GM19238 (cell line): ENCODE data around the gene TBL3.
"Not testable (repeated sequence)": the region's sequence is repeated elsewhere in the genome, so short reads cannot be mapped to it uniquely, and the experiment has no call there.

Source experiments
- DNase-seq: peaks from one replicate; pipeline ENCODE4 v3.0.0; 2011; ENCODE audit warnings: low spot score; ENCODE audit not compliant: insufficient read length

TBL3 gene

GRCh38 chr16:1998852-1999801 lies 27.3 kb downstream of the TBL3 start:
- no peak for DNase-seq

GRCh38 chr16:1999866-2000514 lies 28.1 kb downstream of the TBL3 start:
- no peak for DNase-seq

- DNase-seq, result no peak
Measured at GRCh38 chr16:2001035-2001434, 29.2 kb downstream of the TBL3 start.

DNA sequence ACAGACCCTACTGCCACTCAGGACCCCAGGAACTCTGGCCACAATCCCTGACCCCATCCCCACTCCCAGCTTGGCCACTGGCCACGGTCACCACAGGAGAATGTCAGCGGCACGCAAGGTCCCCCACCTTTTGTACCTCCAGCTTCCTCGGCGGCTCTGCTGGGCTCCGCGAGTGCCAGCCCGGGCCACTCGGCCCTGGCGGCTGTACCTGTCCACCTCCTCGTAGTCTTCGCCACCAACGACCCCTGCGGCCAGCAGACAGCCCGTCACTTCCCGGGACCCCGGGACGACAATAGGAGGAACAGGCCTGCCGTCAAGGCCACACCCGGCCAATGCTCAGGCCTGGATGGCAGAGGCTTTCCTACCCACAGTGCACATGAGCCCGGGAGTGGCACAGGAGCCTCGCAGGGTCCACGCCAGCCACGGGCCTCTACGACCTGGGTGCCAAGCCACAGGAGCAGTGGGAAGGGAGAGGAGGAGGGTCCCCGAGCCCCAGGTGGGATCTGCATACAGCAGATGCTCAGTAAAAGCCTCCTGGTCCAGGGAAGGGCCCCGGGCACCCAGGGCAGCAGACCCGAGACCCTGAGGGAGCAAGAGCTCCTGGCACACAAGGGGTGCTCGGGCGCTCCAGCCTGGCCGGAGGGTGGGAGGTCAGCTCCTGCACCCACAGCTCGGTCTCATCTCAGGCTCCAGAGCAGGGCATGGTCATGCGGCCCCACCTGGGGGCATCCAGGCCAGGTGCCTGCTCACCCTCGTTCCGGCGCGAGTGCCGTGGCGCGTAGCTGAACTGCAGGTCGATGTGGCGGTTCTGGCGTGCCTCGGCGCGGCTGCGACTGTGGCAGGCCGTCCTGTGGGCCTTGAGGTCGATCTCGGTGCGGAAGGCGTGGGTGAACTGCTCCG lies 29.9 kb downstream of the TBL3 start:
- no peak for DNase-seq

DNA sequence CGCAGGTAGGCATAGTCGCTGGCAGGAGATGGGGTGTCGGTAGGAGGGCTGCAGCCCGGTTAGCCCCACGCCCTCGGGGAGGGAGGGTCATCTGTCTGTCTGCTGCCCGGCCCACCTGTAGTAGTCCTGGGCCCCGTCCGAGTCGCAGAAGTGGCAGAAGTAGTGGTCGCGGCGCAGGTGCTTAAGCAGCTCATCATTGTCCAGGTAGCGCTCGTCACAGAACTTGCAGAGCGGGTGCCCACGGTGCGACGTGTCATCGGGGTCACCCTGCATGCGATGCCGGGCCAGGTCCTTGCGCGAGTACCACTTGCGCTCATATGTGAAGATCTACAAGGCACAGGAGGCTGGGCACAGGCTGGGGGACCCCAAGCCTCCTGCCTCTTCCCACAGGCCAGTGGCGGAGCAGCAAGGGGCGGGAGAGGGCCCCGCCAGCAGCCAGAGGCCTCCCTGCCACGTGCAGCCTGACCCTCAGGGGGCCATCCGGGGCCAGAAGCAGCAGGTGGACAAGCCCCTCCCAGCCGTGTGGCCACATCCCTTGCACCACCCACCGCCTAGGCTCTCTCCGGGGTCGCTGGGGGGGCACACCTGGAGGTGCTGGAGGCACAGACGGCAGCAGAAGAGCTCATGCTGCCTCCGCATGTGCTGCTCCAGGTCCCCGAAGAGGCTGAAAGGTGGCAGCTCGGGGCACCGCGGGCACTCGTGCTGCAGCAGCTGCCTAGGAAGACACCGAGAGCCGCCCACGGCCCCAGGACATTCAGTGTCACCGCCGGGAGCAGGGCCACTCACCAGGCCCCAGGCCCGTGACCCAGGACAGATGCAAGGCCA lies 30.8 kb downstream of the TBL3 start:
- DNase-seq, result no peak

GRCh38 chr16:2003231-2003826 lies 31.5 kb downstream of the TBL3 start:
- DNase-seq, result no peak

DNA sequence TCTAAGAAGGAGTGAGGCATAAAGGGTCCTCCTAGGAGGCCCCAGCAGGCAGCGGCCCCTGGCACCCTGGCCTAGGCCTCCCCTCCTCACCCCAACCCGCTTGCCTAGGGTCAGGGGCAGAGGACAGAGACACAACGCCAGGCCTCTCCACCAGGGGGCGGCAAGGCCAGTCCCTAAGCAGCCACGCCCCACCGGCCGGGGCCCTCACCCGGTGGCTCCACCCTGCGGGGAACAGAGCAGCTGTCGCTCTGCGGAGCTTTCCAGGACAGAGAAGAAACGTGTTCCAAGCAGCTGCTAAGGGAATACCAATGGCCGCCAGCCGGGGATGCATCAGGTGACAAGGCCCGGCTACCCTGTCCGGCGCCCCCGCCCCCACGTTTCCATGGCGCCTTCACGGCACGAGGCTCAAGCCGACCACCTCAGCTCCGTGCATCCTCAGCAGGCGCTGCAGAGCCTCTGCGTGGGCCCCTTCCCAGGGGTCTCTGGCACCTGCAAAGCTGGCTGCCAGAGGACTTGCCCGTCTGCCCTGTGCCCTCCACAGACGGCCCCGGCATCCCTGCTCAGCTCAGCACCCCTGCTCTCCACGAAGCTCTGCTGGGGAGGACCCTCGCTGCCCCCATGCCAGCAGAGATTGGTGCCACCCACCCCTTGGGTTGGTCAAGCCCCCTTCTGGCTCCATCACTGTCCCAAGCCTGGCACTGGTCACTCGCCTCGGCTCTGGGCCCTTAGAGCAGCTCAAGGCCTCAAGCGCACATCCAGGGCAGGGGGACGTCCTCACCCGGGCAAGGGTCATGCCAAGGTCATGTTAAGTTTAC lies 32.2 kb downstream of the TBL3 start:
- peak; percentile 98 for DNase-seq

DNA sequence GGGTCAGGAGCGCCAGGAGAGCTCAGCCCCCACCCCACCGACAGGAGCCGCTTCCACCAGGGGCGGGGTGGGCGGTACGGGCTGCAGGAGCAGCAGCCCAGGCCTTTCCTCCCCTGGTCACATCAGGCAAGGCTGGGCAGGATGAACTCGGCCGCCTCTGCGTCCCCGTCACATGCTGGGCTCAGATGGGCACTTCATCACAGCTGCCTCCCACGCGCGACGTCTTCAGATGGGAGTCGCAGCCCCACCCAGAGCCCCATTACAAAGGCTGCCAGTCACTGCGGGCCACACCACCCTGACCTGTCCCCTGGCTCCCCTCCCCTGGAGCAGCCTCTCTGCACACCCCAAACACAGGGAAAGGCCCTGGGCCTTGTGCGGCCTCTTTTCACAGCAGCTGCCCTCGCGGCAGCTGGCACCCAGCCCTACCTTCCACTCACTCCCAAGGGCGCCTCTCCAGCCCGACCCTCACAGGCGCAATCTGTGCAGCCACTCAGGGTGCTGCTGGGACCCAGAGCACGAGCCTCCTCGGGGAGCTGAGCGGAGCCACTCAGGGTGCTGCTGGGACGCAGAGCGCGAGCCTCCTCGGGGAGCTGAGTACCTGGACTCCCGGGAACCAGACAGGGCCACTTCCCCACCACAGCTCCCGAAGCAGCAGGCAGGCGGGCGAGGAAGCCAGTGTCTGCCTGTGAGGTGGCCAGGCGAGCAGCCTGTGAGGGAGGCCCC lies 33.1 kb downstream of the TBL3 start:
- DNase-seq, result no peak

DNA sequence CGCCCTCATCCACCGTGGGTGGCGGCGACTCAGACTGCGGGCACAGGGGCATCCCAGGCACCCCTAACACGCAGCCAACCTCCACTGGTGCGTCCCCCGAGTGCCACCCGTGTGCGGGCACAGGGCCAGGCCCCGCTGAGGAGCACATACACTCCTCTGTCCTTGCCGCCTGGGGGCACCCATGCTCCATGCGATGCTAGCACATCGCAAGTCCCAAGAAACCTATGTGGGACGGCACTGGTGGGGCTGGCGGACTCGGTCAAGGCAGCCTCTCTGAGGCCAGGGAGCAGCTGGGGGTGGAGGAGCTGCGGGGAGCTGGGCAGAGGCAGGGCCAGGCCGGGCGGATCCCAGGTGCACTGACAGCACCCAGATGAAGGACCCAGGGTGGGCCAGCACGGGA lies 33.8 kb downstream of the TBL3 start:
- no peak for DNase-seq

- no peak for DNase-seq
Measured at GRCh38 chr16:2006317-2006716, 34.5 kb downstream of the TBL3 start.

- DNase-seq, result no peak
Measured at GRCh38 chr16:2007081-2007836, 35.4 kb downstream of the TBL3 start.

DNA sequence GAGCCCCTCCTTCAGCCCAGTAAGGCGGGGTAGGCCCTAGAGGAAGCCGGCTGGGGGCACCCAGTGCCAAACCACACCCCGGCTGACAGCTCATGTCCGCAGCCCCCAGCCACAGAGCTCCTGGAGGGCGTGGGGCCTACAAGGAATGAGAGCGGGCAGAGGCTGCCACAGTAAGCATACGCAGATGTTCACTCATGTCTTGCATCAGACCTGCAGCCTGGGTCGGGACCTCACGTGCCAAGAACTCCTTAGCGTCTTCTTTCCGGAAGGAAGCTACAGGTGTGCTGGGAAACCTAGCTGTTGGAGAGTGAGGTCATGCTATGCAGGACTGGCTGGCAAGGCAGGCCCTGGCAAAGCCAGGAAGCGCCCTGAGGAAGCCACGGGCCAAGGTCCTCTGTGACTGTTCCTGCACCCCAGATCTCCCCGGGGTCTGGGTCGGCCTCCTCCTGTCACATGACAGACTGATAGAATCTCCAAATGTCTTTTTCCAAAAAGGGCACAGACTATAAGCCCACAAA lies 36.2 kb downstream of the TBL3 start:
- DNase-seq, result no peak

DNA sequence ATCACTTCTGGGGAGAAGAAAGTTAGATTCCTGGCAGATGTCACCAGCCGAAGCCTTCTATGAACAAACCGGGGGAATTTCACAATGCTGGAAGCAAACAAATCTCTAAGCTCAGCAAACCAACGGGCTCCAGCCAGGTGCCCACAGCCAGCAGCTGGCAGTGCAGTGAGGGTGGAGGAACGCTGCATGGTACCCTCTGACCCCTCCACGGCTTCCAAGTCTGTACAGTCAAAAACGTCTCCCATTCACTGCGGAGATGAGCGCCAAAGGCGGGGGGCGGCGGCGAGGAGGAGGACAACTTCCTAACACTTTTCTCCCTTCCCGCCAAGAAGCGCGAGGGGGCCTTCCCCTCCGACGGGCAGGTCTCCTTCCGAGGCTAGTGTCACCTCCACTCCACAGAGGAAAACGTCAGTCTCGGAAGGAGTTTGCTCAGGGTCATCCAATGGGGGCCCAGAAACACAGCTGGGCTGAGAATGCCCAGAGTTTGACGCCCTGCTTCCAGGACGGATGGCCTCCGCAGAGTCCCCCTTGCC lies 36.8 kb downstream of the TBL3 start:
- DNase-seq, result no peak

GRCh38 chr16:2009164-2009711 lies 37.4 kb downstream of the TBL3 start:
- no peak for DNase-seq

DNA sequence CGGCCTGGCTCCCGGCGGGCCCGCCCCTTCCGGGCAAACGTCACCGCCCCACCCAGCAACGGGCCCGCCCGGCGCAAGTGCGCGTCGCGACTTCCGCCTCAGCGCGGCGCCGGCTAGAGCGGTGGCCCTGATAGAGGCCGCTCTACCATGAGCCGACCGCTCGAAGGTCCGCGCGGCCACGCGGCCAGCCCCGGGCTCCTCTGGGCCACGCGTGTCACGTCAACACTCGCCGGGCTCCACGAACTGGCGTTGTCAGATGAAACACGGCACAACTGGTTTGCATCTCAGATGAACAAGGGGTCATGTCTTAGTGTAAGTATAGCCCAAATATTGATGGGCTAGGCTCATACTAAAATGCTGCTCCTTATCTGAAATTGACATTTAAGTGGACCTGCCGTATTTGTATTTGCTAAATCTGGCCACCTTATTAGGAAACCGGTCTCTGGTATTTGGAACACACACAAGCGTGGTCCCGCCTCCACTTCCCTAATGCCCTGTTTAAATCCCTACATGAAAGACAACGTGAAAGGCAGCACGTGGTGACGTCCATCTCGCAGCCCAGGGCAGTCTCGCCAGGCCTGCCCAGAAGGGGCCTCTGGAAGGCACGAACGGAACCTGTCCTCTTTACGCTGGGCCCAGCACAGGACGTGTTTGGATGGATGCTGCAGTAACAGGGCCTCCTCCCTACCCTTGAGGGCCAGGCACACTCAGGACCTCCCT lies 38.1 kb downstream of the TBL3 start, which contains the start of gene ZNF598:
ZNF598 (minus strand) TSS at position 31 of the 720 bp plus-strand sequence.
- DNase-seq, result peak; percentile 98

DNA sequence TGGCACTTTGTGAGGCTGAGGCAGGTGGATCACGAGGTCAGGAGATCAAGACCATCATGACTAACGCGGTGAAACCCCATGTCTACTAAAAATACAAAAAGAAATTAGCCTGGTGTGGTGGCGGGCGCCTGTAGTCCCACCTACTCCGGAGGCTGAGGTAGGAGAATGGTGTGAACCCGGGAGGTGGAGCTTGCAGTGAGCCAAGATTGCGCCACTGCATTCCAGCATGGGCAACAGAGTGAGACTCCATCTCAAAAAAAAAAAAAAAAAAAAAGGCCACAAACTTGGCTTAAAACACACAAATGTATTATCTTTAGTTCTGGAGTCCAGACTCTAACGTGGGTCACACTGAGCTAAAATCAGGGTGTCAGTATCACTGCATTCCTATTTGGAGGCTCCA lies 39.9 kb downstream of the TBL3 start:
- not testable (repeated sequence) for DNase-seq

GRCh38 chr16:2013527-2013926 lies 41.7 kb downstream of the TBL3 start:
- no peak for DNase-seq
